ENCODE data around the gene KDM7A. TPM values are rescaled to one million over a fixed set of nuclear protein-coding genes. Genes with fewer than 3 reads are reported as not detected.

The KDM7A gene
- total RNA-seq, 1 experiment from 2014 or later = 12.2 TPM

DNA sequence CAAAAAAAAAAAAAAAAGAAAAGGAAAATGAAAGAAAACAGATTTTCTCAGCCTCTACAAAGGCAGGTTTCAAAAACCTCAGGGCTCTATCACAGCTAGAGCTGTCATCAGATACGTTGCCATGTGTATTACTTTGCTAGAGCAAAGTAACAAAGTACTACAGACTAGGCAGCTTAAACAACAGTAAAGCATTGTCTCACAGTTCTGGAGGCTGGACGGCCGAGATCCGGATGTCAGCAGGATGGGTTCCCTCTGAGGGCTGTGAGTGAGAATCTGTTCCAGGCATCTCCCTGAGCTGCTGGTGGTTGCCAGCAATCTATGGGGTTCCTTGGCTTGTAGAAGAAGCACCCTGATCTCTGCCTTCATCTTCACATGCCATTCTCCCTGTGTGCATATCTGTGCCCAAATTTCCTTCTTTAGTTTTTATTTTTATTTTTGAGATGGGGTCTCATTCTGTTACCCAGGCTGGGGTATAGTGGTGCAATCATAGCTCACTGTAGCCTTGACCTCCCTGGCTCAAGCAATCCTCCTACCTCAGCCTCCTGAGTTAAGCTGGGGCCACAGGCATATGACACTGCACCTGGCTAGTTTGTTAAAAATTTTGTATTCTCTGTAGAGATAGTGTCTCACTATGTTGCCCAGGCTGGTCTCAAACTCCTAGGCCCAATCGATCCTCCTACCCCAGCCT, 48.9 kb upstream of the KDM7A start:
- ChIA-PET CTCF (no interaction called here), POLR2A (no interaction called here)
- H3K4me3 Mint-ChIP-seq = no peak overlapping the region
- ATAC-seq (no peak), DNase-seq (ENCODE audit: low spot score) (no peak)
- H3K4me1 Mint-ChIP-seq = peaks cover 7% of the 10 kb centered on the region
- peaks cover 6% of the 10 kb centered on the region; the same call in 1 of the 2 replicates for H3K27me3 Mint-ChIP-seq (ENCODE audit: low read depth)
- no peaks in the 10 kb centered on the region for H3K9me3 Mint-ChIP-seq
- no peak overlapping the region for H3K27ac Mint-ChIP-seq
- TF ChIP-seq, protein P1, sequence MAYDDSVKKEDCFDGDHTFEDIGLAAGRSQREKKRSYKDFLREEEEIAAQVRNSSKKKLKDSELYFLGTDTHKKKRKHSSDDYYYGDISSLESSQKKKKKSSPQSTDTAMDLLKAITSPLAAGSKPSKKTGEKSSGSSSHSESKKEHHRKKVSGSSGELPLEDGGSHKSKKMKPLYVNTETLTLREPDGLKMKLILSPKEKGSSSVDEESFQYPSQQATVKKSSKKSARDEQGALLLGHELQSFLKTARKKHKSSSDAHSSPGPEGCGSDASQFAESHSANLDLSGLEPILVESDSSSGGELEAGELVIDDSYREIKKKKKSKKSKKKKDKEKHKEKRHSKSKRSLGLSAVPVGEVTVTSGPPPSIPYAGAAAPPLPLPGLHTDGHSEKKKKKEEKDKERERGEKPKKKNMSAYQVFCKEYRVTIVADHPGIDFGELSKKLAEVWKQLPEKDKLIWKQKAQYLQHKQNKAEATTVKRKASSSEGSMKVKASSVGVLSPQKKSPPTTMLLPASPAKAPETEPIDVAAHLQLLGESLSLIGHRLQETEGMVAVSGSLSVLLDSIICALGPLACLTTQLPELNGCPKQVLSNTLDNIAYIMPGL (CRISPR knock-in tag; IDR thresholded peaks at IDR 0.05) = no peak
- TF ChIP-seq NR1H2 (CRISPR knock-in tag; IDR thresholded peaks at IDR 0.05) (no peak), JUN (CRISPR knock-in tag; IDR thresholded peaks at IDR 0.05) (no peak), RORB (CRISPR knock-in tag; IDR thresholded peaks at IDR 0.05) (no peak)
- TF ChIP-seq, protein P2, sequence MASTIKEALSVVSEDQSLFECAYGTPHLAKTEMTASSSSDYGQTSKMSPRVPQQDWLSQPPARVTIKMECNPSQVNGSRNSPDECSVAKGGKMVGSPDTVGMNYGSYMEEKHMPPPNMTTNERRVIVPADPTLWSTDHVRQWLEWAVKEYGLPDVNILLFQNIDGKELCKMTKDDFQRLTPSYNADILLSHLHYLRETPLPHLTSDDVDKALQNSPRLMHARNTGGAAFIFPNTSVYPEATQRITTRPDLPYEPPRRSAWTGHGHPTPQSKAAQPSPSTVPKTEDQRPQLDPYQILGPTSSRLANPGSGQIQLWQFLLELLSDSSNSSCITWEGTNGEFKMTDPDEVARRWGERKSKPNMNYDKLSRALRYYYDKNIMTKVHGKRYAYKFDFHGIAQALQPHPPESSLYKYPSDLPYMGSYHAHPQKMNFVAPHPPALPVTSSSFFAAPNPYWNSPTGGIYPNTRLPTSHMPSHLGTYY (CRISPR knock-in tag; IDR thresholded peaks at IDR 0.05) = no peak
- TF ChIP-seq, protein P3, sequence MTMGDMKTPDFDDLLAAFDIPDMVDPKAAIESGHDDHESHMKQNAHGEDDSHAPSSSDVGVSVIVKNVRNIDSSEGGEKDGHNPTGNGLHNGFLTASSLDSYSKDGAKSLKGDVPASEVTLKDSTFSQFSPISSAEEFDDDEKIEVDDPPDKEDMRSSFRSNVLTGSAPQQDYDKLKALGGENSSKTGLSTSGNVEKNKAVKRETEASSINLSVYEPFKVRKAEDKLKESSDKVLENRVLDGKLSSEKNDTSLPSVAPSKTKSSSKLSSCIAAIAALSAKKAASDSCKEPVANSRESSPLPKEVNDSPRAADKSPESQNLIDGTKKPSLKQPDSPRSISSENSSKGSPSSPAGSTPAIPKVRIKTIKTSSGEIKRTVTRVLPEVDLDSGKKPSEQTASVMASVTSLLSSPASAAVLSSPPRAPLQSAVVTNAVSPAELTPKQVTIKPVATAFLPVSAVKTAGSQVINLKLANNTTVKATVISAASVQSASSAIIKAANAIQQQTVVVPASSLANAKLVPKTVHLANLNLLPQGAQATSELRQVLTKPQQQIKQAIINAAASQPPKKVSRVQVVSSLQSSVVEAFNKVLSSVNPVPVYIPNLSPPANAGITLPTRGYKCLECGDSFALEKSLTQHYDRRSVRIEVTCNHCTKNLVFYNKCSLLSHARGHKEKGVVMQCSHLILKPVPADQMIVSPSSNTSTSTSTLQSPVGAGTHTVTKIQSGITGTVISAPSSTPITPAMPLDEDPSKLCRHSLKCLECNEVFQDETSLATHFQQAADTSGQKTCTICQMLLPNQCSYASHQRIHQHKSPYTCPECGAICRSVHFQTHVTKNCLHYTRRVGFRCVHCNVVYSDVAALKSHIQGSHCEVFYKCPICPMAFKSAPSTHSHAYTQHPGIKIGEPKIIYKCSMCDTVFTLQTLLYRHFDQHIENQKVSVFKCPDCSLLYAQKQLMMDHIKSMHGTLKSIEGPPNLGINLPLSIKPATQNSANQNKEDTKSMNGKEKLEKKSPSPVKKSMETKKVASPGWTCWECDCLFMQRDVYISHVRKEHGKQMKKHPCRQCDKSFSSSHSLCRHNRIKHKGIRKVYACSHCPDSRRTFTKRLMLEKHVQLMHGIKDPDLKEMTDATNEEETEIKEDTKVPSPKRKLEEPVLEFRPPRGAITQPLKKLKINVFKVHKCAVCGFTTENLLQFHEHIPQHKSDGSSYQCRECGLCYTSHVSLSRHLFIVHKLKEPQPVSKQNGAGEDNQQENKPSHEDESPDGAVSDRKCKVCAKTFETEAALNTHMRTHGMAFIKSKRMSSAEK (CRISPR knock-in tag; IDR thresholded peaks at IDR 0.05; ENCODE audit: borderline replicate concordance) = no peak
- H3K36me3 Mint-ChIP-seq = no peaks in the 10 kb centered on the region

DNA sequence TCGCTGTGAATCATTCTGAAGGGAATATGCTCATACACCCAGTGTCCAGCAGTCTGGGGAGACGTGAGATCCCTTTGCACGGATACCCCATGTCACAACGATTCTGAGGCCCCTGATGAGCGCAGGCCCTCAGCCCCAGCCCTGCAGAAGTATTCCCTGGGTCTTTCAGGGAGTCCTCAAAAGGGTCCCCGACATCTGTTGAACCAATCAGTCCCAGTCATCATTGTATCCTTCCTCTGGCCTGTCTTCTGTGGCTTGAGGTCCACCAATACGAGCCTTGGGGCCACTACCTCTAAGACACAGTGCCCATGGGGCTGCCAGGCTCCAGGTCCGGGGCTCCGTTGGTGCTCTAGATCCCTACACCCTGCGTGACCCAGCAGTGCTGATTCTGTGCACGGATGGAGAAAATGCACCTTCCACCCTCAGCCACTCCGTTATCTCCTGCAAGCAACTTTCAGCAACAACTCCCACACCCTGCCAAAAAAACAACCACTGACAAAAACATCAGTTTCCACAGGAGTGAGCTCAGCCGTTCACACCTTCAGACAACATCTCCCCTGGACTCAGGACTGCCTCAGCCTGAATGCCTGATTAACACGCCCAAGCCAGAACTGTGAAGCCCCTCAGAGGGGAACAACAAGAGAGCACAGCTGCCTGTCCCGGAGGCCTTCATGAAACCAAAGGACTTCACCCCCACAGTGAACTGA, 46.9 kb upstream of the KDM7A start:
- H3K4me1 Mint-ChIP-seq = peaks cover 8% of the 10 kb centered on the region
- DNase-seq (ENCODE audit: low spot score) = no peak
- ATAC-seq = no peak
- no peaks in the 10 kb centered on the region for H3K36me3 Mint-ChIP-seq
- no peaks in the 10 kb centered on the region; the same call in 1 of the 2 replicates for H3K9me3 Mint-ChIP-seq
- H3K27me3 Mint-ChIP-seq (ENCODE audit: low read depth) = no peaks in the 10 kb centered on the region
- TF ChIP-seq, protein P1 (CRISPR knock-in tag; IDR thresholded peaks at IDR 0.05) = no peak
- TF ChIP-seq MYBL2 (CRISPR knock-in tag; IDR thresholded peaks at IDR 0.05) (no peak), ZNF121 (CRISPR knock-in tag; IDR thresholded peaks at IDR 0.05) (no peak)
- ChIA-PET POLR2A (no interaction called here), CTCF (no interaction called here)
- no peak overlapping the region for H3K4me3 Mint-ChIP-seq
- H3K27ac Mint-ChIP-seq = no peak overlapping the region

GRCh38 chr7:140222814-140223213, 46.0 kb upstream of the KDM7A start:
- Mint-ChIP-seq H3K36me3 (peaks cover 4% of the 10 kb centered on the region), H3K27ac (no peak overlapping the region), H3K27me3 (ENCODE audit: low read depth) (no peaks in the 10 kb centered on the region), H3K4me1 (peaks cover 12% of the 10 kb centered on the region), H3K9me3 (peaks cover 7% of the 10 kb centered on the region), H3K4me3 (no peak overlapping the region)
- ChIA-PET POLR2A (no interaction called here), CTCF (no interaction called here)
- DNase-seq (ENCODE audit: low spot score) (no peak), ATAC-seq (no peak)
- no peak for TF ChIP-seq FOXK1 (CRISPR knock-in tag; IDR thresholded peaks at IDR 0.05)
- no peak for TF ChIP-seq NR2C2 (CRISPR knock-in tag; IDR thresholded peaks at IDR 0.05)
- TF ChIP-seq, protein P4, sequence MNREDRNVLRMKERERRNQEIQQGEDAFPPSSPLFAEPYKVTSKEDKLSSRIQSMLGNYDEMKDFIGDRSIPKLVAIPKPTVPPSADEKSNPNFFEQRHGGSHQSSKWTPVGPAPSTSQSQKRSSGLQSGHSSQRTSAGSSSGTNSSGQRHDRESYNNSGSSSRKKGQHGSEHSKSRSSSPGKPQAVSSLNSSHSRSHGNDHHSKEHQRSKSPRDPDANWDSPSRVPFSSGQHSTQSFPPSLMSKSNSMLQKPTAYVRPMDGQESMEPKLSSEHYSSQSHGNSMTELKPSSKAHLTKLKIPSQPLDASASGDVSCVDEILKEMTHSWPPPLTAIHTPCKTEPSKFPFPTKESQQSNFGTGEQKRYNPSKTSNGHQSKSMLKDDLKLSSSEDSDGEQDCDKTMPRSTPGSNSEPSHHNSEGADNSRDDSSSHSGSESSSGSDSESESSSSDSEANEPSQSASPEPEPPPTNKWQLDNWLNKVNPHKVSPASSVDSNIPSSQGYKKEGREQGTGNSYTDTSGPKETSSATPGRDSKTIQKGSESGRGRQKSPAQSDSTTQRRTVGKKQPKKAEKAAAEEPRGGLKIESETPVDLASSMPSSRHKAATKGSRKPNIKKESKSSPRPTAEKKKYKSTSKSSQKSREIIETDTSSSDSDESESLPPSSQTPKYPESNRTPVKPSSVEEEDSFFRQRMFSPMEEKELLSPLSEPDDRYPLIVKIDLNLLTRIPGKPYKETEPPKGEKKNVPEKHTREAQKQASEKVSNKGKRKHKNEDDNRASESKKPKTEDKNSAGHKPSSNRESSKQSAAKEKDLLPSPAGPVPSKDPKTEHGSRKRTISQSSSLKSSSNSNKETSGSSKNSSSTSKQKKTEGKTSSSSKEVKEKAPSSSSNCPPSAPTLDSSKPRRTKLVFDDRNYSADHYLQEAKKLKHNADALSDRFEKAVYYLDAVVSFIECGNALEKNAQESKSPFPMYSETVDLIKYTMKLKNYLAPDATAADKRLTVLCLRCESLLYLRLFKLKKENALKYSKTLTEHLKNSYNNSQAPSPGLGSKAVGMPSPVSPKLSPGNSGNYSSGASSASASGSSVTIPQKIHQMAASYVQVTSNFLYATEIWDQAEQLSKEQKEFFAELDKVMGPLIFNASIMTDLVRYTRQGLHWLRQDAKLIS (CRISPR knock-in tag; IDR thresholded peaks at IDR 0.05; ENCODE audit: borderline replicate concordance) = no peak
- TF ChIP-seq SMAD4 (CRISPR knock-in tag; IDR thresholded peaks at IDR 0.05) = no peak
- no peak for TF ChIP-seq TCF7 (CRISPR knock-in tag; IDR thresholded peaks at IDR 0.05; ENCODE audit: low read depth)
- no peak for TF ChIP-seq JAZF1 (CRISPR knock-in tag; IDR thresholded peaks at IDR 0.05)
- TF ChIP-seq NFYB (CRISPR knock-in tag; conservative IDR thresholded peaks at IDR 0.05; ENCODE audit: low read depth) = no peak
- TF ChIP-seq, protein P5, sequence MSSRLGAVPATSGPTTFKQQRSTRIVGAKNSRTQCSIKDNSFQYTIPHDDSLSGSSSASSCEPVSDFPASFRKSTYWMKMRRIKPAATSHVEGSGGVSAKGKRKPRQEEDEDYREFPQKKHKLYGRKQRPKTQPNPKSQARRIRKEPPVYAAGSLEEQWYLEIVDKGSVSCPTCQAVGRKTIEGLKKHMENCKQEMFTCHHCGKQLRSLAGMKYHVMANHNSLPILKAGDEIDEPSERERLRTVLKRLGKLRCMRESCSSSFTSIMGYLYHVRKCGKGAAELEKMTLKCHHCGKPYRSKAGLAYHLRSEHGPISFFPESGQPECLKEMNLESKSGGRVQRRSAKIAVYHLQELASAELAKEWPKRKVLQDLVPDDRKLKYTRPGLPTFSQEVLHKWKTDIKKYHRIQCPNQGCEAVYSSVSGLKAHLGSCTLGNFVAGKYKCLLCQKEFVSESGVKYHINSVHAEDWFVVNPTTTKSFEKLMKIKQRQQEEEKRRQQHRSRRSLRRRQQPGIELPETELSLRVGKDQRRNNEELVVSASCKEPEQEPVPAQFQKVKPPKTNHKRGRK (CRISPR knock-in tag; IDR thresholded peaks at IDR 0.05; ENCODE audit: borderline replicate concordance) = no peak
